Smooth muscle cell (in vitro differentiated cells): ENCODE data around the gene KLK11. TPM values are rescaled to one million over a fixed set of nuclear protein-coding genes. Genes with fewer than 3 reads are reported as not detected.

Source experiments
- DNase-seq: peaks from one replicate; lab custom pipeline; 2025; ENCODE audit not compliant: unreplicated experiment; lab: John Stamatoyannopoulos, UW
- H2AFZ ChIP-seq: fragments of 200-600 bp; sonication (generic); 2 replicates; pipeline ENCODE4 v1.6.0; 2016; ENCODE audit warnings: antibody characterized with exemption, low read depth, mild to moderate bottlenecking
- H3F3A ChIP-seq: fragments of 200-600 bp; sonication (generic); 2 replicates; pipeline ENCODE4 v1.6.0; 2017; ENCODE audit warnings: antibody characterized with exemption, low read depth
- H3K27ac ChIP-seq: fragments of 200-600 bp; sonication (generic); 2 replicates; pipeline ENCODE4 v1.5.1; 2016; ENCODE audit warnings: low read depth, mild to moderate bottlenecking
- H3K27me3 ChIP-seq: fragments of 200-600 bp; sonication (generic); 2 replicates; pipeline ENCODE4 v1.6.1; 2016; ENCODE audit warnings: low read depth, mild to moderate bottlenecking
- H3K36me3 ChIP-seq: fragments of 200-600 bp; sonication (generic); 2 replicates; pipeline ENCODE4 v1.5.1; 2016; ENCODE audit warnings: low read depth
- H3K4me1 ChIP-seq: fragments of 200-600 bp; sonication (generic); 2 replicates; pipeline ENCODE4 v1.5.1; 2016; ENCODE audit warnings: low read depth
- H3K4me2 ChIP-seq: fragments of 200-600 bp; sonication (generic); 2 replicates; pipeline ENCODE4 v1.6.0; 2016; ENCODE audit warnings: mild to moderate bottlenecking
- H3K4me3 ChIP-seq: fragments of 200-600 bp; sonication (generic); 2 replicates; pipeline ENCODE4 v1.5.1; 2016; ENCODE audit warnings: mild to moderate bottlenecking
- H3K79me2 ChIP-seq: fragments of 200-600 bp; sonication (generic); 2 replicates; pipeline ENCODE4 v1.6.0; 2016; ENCODE audit warnings: low read depth, mild to moderate bottlenecking
- H3K9ac ChIP-seq: fragments of 200-600 bp; sonication (generic); 2 replicates; pipeline ENCODE4 v1.6.0; 2016; ENCODE audit warnings: low read depth
- H3K9me3 ChIP-seq: fragments of 200-600 bp; sonication (generic); replicated peaks from 2 replicates; pipeline ENCODE4 v1.5.1; 2016; ENCODE audit warnings: low read depth
- H4K20me1 ChIP-seq: fragments of 200-600 bp; sonication (generic); 2 replicates; pipeline ENCODE4 v1.6.0; 2016; ENCODE audit warnings: low read depth
- WGBS: methylation state at CpG from one replicate; pipeline ENCODE4 v1.1.7; 2016; ENCODE audit warnings: low lambda C conversion rate; 5-methylcytosine and 5-hydroxymethylcytosine counted together
- polyA plus RNA-seq: library from polyadenylated mRNA; unstranded; fragments of >200 nt; fragmentation: Nextera tagmentation; extraction: Ambion mirVana; gene quantifications from 2 replicates; pipeline ENCODE4 v1.2.1, GENCODE V29; 2016
- total RNA-seq: library from RNA; depleted of rRNA; stranded (reverse); fragments of >200 nt; gene quantifications from 2 replicates; pipeline ENCODE4 v1.2.3, GENCODE V29; 2014
- TF ChIP-seq, protein P1 (sequence below): fragments of 200-600 bp; sonication (generic); IDR thresholded peaks from 2 replicates; pipeline ENCODE4 v1.5.1; 2017; ENCODE audit warnings: borderline replicate concordance, mild to moderate bottlenecking, antibody characterized with exemption; ENCODE audit not compliant: insufficient read depth, poor library complexity, severe bottlenecking

KLK11 gene
- total and polyA plus RNA-seq, 2 experiments from 2014 or later: 0.97 to 2.1 TPM

DNA sequence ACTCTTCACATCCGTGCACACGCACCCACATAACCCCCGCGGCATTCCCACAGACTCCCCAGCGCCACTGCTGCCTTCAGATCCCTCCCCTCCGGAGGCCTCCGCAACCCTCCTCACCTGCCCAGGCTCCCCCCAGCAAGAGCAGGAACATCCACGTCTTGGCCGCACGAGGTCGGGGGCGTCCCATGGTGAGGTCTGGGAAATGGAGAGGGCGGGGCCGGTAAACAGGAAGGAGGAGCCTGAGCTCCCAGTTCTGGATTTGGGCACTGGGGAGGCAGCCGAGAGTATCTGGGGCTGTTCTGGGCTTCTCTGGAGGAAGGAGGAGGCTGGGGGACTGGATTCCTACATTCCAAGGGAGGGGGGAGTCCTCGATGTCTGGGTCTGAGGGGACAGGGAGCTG, 25.4 kb downstream of the KLK11 start:
- H3K27me3 ChIP-seq: peaks cover 10% of the 10 kb centered on the region
- no peak overlapping the region for H3K9ac ChIP-seq
- no peak for DNase-seq
- H3K9me3 ChIP-seq: no peaks in the 10 kb centered on the region
- peaks cover 5% of the 10 kb centered on the region for H3K4me1 ChIP-seq
- H3K36me3 ChIP-seq: no peaks in the 10 kb centered on the region
- TF ChIP-seq, protein P1, sequence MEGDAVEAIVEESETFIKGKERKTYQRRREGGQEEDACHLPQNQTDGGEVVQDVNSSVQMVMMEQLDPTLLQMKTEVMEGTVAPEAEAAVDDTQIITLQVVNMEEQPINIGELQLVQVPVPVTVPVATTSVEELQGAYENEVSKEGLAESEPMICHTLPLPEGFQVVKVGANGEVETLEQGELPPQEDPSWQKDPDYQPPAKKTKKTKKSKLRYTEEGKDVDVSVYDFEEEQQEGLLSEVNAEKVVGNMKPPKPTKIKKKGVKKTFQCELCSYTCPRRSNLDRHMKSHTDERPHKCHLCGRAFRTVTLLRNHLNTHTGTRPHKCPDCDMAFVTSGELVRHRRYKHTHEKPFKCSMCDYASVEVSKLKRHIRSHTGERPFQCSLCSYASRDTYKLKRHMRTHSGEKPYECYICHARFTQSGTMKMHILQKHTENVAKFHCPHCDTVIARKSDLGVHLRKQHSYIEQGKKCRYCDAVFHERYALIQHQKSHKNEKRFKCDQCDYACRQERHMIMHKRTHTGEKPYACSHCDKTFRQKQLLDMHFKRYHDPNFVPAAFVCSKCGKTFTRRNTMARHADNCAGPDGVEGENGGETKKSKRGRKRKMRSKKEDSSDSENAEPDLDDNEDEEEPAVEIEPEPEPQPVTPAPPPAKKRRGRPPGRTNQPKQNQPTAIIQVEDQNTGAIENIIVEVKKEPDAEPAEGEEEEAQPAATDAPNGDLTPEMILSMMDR: no peak
- H3K4me3 ChIP-seq: no peak overlapping the region
- no peak overlapping the region for H3K4me2 ChIP-seq
- H2AFZ ChIP-seq: no peak overlapping the region
- 36% methylated on average over 16 of the region's 16 CpGs for WGBS
- H3F3A ChIP-seq: no peaks in the 10 kb centered on the region
- no peaks in the 10 kb centered on the region for H4K20me1 ChIP-seq
- H3K27ac ChIP-seq: no peak overlapping the region
- H3K79me2 ChIP-seq: no peaks in the 10 kb centered on the region

DNA sequence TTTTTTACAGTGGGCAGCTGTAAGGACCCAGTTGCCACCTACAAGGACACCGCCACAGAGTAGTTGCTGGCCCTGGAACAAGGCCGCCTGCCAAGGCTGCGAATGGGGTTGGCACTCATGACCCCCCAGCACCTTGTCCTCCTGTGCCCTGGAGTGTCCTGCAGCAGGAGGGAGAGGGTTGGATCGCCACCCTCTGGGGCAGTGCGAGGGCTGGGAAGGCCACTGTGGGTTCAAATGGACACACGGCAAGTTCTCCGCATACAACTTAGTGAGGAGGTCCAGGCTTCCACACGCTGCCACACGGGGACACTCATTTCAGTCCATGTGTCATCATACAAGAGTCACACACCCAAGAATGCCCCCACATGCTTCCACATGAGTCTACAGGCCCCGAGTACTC, 26.0 kb downstream of the KLK11 start:
- no peak for DNase-seq
- no peaks in the 10 kb centered on the region for H3K36me3 ChIP-seq
- no peak overlapping the region for H3K4me3 ChIP-seq
- no peak overlapping the region for H3K27ac ChIP-seq
- TF ChIP-seq, protein P1: no peak
- no peak overlapping the region for H3K4me2 ChIP-seq
- no peaks in the 10 kb centered on the region for H3F3A ChIP-seq
- no peaks in the 10 kb centered on the region for H3K79me2 ChIP-seq
- no peak overlapping the region for H2AFZ ChIP-seq
- no peaks in the 10 kb centered on the region for H3K9me3 ChIP-seq
- peaks cover 5% of the 10 kb centered on the region for H3K4me1 ChIP-seq
- peaks cover 9% of the 10 kb centered on the region for H3K27me3 ChIP-seq
- H3K9ac ChIP-seq: no peak overlapping the region
- no peaks in the 10 kb centered on the region for H4K20me1 ChIP-seq
- 95% methylated on average over 10 of the region's 10 CpGs for WGBS

DNA sequence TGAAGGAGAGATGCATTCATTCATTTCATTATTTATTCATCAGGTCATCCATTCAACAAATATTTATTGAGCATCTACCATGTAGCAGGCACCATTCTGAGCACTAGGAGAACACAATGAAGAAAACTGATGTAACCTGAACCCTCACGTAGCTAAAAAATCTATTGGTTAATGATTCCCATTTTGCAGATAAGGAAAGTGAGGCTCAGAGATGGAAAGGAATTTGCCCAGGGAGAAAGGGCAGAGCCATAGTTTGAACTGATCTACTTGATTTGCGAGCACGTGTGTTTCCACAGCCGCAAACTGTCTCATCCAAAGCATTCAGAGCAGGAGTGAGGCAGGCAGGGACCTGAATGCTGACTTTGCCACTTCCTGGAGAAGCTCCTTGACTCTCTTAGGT, 27.7 kb downstream of the KLK11 start:
- Histone ChIP-seq H3K27ac (no peak overlapping the region), H3K9ac (no peak overlapping the region), H3K4me2 (no peak overlapping the region), H2AFZ (no peak overlapping the region), H3K9me3 (no peaks in the 10 kb centered on the region), H3K4me1 (peaks cover 5% of the 10 kb centered on the region), H3K36me3 (no peaks in the 10 kb centered on the region), H3K27me3 (peaks cover 3% of the 10 kb centered on the region), H3F3A (no peaks in the 10 kb centered on the region), H3K79me2 (no peaks in the 10 kb centered on the region), H3K4me3 (no peak overlapping the region), H4K20me1 (no peaks in the 10 kb centered on the region)
- TF ChIP-seq, protein P1: no peak
- no peak for DNase-seq
- 77% methylated on average over 4 of the region's 4 CpGs for WGBS

DNA sequence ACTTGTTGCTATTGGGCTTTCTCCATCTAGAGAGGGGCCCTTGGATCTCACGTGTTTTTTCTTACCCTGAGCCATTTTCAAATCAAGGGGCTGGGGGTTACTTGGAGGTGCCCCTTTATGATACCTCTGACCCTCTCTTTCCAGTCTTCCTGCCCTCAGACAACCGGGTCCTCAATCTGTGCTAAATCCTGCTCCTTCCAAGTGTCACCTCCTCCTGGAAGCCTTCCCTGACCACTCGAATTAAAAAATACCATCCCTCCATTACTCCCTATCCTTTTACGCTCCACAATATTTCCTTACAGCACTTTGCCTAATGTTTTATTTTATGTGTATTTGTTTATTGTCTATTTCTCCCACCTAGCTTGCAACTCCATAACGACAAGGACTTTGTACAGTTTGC, 28.4 kb downstream of the KLK11 start:
- WGBS: 84% methylated on average over 5 of the region's 5 CpGs
- H2AFZ ChIP-seq: no peak overlapping the region
- peaks cover 3% of the 10 kb centered on the region for H3K27me3 ChIP-seq
- H4K20me1 ChIP-seq: no peaks in the 10 kb centered on the region
- H3K27ac ChIP-seq: no peak overlapping the region
- no peaks in the 10 kb centered on the region for H3K36me3 ChIP-seq
- DNase-seq: no peak
- peaks cover 5% of the 10 kb centered on the region for H3K4me1 ChIP-seq
- H3K4me3 ChIP-seq: no peak overlapping the region
- H3K4me2 ChIP-seq: no peak overlapping the region
- H3F3A ChIP-seq: no peaks in the 10 kb centered on the region
- H3K9me3 ChIP-seq: no peaks in the 10 kb centered on the region
- TF ChIP-seq, protein P1: no peak
- no peak overlapping the region for H3K9ac ChIP-seq
- H3K79me2 ChIP-seq: no peaks in the 10 kb centered on the region
